GM12872 (cell line): ENCODE data around the gene TUBB3.

Source experiments
- TF ChIP-seq, protein P1 (sequence below): IDR thresholded peaks from 3 replicates; pipeline ENCODE4 v1.5.1; 2011; ENCODE audit warnings: low read depth, mild to moderate bottlenecking, low read length, moderate library complexity; ENCODE audit not compliant: insufficient read depth

TUBB3 gene

DNA sequence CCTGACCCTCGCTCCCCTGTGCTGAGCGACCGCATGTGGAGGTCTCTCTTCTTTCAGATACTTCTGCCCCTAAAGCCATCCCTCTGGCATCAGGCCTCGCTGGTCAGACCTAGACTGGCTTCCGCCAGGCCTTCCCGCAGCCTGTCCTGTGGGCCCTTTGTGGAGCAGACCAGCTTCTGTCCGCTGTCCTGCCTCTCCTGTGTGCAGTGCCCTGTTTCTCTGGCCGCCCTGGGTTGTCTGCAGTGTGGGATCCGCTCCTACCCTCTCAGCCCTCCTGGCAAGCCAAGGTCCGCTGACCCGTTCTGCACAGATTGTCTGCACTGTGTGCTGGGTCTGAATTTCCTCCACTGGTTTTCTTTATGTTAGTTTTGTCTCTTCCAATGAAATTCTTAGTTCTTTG lies 25.9 kb upstream of the TUBB3 start:
- TF ChIP-seq, protein P1, sequence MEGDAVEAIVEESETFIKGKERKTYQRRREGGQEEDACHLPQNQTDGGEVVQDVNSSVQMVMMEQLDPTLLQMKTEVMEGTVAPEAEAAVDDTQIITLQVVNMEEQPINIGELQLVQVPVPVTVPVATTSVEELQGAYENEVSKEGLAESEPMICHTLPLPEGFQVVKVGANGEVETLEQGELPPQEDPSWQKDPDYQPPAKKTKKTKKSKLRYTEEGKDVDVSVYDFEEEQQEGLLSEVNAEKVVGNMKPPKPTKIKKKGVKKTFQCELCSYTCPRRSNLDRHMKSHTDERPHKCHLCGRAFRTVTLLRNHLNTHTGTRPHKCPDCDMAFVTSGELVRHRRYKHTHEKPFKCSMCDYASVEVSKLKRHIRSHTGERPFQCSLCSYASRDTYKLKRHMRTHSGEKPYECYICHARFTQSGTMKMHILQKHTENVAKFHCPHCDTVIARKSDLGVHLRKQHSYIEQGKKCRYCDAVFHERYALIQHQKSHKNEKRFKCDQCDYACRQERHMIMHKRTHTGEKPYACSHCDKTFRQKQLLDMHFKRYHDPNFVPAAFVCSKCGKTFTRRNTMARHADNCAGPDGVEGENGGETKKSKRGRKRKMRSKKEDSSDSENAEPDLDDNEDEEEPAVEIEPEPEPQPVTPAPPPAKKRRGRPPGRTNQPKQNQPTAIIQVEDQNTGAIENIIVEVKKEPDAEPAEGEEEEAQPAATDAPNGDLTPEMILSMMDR, result no peak

DNA sequence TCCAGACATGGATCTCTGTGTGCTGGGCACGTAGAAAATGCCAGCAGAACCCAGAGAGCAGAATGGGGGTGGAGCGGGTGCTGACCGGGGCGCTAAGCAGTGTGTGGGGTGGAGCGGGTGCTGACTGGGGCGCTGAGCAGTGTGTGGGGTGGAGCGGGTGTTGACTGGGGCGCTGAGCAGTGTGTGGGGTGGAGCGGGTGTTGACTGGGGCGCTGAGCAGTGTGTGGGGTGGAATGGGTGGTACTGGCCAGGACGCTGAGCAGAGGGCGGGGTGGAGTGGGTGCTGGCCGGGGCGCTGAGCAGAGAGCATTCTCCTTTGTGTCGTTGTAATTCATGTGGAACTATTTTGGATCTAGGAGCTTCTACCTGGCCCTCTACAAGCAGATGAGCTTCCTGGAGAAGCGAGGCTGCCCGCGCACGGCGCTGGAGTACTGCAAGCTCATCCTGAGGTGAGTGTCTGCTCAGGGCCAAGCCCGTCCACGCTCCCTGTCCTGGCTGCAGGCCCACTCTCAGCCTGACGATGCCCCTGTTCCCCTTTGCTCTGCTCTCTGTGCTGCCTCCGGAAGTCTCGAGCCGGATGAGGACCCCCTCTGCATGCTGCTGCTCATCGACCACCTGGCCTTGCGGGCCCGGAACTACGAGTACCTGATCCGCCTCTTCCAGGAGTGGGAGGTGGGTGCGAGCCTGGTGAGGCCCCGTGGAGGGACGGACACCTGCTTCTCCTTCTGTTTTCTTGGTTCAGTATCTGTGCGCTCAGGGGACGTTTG lies 24.8 kb upstream of the TUBB3 start:
- TF ChIP-seq, protein P1, result no peak

DNA sequence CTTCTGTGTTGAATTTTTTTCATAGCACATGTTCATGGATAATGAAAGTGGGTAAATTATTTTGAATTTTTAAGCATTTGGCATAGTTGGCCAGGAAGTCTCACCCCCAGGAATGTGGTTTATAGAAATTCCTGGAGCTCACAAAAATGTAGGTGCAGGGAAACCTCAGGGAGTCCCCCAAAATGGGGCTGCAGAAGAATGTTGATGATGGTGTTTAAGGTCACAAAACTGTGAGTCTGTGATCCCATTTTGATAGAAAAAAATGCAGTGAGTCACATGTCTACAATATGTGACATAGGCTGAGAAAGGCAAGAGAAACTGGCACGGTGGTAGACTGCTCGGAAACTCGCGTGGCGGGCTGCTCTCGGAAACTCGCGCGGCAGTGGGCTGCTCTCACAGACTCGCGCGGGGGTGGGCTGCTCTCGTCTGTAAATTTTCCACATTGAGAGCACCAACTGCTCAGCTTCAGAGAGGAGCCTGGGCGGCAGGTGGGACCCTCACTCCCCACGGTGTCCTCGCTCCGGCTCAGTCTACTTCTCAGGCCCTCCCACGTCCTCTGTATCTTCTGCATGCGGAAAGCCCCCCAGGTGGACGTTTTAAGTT lies 23.2 kb upstream of the TUBB3 start:
- TF ChIP-seq, protein P1, result no peak

DNA sequence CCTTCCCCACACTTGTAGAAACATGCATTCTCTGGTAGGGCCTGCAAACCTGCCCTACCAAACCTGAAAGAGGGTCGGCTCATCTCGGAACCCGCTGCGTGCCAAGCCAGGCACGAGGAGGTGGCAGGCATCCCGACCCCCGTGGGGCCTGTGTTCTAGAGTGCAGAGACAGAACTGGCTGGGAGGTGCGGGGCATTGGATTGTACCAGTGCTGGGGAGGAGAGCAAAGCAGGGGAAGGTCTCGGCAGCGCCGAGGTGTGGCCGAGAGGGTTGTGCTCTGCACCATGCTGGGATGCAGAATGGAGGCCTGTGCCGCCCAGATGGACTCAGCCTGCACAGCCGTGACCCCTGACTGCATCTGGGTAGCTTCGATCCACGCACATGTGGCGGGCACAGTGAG lies 22.3 kb upstream of the TUBB3 start:
- TF ChIP-seq, protein P1, result no peak

DNA sequence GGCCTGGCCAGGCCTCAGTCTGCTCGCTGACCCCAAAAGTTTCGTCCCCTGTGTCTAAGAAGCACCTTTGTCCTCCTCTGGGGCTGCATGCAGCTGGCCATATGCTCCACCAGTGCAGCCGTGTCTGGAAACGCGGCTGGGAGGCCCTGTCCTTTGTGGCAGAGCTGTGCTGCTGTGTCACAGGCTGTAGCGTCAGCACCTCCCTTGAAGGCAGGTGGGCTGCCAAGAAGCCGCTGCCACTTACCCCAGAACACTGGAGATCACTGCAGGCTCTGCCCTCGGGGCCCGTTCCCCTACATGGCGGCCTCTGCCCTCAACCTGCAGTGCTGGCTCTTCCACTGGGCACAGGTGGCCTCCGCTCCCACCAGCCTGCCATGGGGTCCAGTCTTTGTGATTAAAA lies 20.2 kb upstream of the TUBB3 start:
- TF ChIP-seq, protein P1, result no peak

DNA sequence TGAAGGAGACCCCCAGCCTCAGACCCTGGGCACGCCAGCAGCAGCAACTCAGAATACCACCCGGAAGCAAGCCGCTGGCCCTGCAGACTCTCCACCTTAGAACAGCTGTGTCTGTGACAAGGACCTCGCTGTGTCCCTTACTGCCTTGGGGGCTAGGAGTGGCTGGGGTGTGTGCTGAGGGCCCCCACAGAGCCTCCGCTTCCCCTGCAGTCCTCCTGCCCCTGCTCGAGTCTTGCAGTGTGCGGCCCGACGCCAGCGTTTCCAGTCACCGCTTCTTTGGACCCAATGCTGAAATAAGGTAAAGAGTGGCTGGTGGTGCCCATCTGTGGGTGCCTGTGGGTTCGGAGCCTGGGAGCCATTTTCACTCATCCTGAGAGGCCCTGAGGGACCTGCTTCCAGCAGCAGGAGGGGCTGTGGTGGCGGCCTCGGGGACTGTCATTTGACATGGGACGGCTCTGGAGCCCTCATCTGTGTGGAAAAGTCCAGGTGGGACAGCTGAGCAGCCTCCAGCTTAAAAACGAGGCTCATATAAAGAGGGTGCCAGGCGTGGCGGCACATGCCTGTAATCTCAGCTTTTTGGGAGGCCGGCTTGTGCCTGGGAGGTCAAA lies 19.1 kb upstream of the TUBB3 start:
- TF ChIP-seq, protein P1, result no peak

DNA sequence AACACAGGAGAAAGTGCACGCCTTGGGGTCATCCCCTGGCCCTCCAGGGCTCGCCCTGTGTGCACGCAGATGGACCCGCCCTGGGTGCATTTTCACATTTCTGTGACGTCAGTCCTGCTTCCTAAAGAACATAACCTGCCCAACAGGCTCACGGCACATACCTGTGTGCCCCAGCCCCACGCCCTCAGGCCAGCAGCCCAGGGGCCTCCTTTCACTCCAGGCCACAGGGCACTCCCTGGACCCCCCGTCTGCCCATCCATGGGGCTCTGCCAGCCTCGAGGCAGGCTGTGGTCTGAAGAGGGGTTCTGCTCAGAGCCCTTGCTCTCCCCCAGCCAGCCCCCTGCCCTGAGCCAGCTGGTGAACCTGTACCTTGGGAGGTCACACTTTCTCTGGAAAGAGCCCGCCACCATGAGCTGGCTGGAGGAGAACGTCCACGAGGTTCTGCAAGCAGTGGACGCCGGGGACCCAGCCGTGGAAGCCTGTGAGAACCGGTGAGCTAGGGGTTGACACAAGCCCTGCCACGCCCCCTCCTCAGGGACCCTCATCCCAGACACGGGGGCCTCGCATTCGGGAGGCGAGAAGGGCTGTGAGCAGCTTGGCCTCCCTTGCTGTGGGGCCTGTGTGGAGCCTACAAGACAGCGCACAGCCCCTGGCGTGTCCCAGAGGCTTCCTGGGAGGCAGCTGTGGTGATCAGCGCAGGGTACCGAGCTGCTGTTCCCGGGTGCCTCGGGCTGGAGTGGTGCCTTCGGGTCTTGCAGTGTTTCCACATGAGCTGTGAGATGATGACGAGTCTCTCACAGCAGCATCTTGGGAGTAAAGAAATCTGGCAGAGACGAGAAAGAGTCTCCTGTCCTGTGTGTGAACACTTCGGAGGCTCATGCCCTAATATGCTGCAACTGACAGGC lies 18.3 kb upstream of the TUBB3 start:
- TF ChIP-seq, protein P1, result no peak
